Panc1 (cell line): ENCODE measurements around the gene CHRM2. TPM values are rescaled to one million over a fixed set of nuclear protein-coding genes. Genes with fewer than 3 reads are reported as not detected.
A peak's percentile ranks its signal among the peaks of the same experiment; 100 is the strongest.

Experiments
- ATAC-seq: fragments of 200-7000 bp; cut with Tn5 transposase; 2 replicates; pipeline ENCODE4 v1.9.1; 2020; ENCODE audit warnings: mild to moderate bottlenecking, moderate library complexity
- BruUV-seq: library from RNA; stranded (reverse); fragments of 400-500 nt; replicated peaks from 2 replicates; lab custom pipeline; 2021; lab: Mats Ljungman, UMichigan
- CTCF ChIA-PET: fragments of 300-600 bp; sonication (Branson Sonifier 250); formaldehyde crosslinking; loops from one replicate; lab custom pipeline; 2022; ENCODE audit warnings: antibody characterized with exemption; lab: Charles Lee
- POLR2A ChIA-PET: fragments of 300-600 bp; sonication (Branson Sonifier 250); formaldehyde crosslinking; loops from one replicate; lab custom pipeline; 2022; ENCODE audit warnings: antibody characterized with exemption; lab: Charles Lee
- DNase-seq: peaks from one replicate; pipeline ENCODE4 v3.0.0-alpha.2; 2010; ENCODE audit warnings: low read depth, low spot score
- H3K27ac ChIP-seq: 2 replicates; pipeline ENCODE4 v1.5.1; 2011; ENCODE audit warnings: mild to moderate bottlenecking, low read length, inconsistent platforms
- H3K27me3 ChIP-seq: fragments of 200-500 bp; sonication (Bioruptor generic); 2 replicates; pipeline ENCODE4 v1.6.0; 2014; ENCODE audit warnings: low read length, inconsistent platforms; ENCODE audit not compliant: control insufficient read depth, insufficient read depth
- H3K36me3 ChIP-seq: fragments of 200-500 bp; sonication (Bioruptor generic); 2 replicates; pipeline ENCODE4 v1.5.1; 2014; ENCODE audit warnings: inconsistent platforms, mild to moderate bottlenecking, low read length, moderate library complexity; ENCODE audit not compliant: control insufficient read depth, insufficient read depth
- H3K4me1 ChIP-seq: 2 replicates; pipeline ENCODE4 v1.5.1; 2011; ENCODE audit warnings: inconsistent platforms, mild to moderate bottlenecking, low read length, moderate library complexity; ENCODE audit not compliant: control insufficient read depth, insufficient read depth
- H3K4me3 ChIP-seq, 2 experiments: 2 replicates each; pipeline ENCODE4 v1.5.1; 2011 to 2012; ENCODE audit warnings: low read depth in 2 of 2, low read length in 2 of 2, mild to moderate bottlenecking in 2 of 2, inconsistent platforms in 1 of 2, moderate library complexity in 1 of 2
- H3K9me3 ChIP-seq: fragments of 200-500 bp; sonication (Bioruptor generic); 2 replicates; pipeline ENCODE4 v1.5.1; 2014; ENCODE audit warnings: low read depth, mild to moderate bottlenecking, inconsistent platforms, low read length, moderate library complexity; ENCODE audit not compliant: control insufficient read depth, insufficient read depth
- POLR2AphosphoS5 ChIP-seq: IDR thresholded peaks from 2 replicates; pipeline ENCODE4 v1.6.1; 2012; ENCODE audit warnings: mild to moderate bottlenecking, low read depth, low read length, moderate library complexity
- SIN3A ChIP-seq: IDR thresholded peaks from 2 replicates; pipeline ENCODE4 v1.6.1; 2012; ENCODE audit warnings: low read depth, mild to moderate bottlenecking, low read length, moderate library complexity, borderline replicate concordance; ENCODE audit not compliant: insufficient read depth
- TCF7L2 ChIP-seq: IDR thresholded peaks from 2 replicates; pipeline ENCODE4 v1.6.1; 2011; ENCODE audit warnings: mild to moderate bottlenecking, low read depth, low read length, inconsistent platforms
- in situ Hi-C: cut with HindIII; loops from 2 replicates; pipeline ENCODE4 v1.10.0; 2016; ENCODE audit warnings: low sequenced_read_pairs, low pct_unique_long_range_greater_than_20kb
- intact Hi-C: fragments of 100-400 bp; cut with micrococcal nuclease; formaldehyde crosslinking; loops from one replicate; pipeline ENCODE4 v1.10.0; 2022; ENCODE audit not compliant: unreplicated experiment
- total RNA-seq: library from RNA; stranded (reverse); gene quantifications from one replicate; pipeline ENCODE4 v1.2.1, GENCODE V29; 2021; ENCODE audit not compliant: unreplicated experiment
- TF ChIP-seq, protein P1 (sequence below): fragments of 450-650 bp; IDR thresholded peaks from 2 replicates; pipeline ENCODE4 v1.5.1; 2017; ENCODE audit warnings: mild to moderate bottlenecking
- TF ChIP-seq, protein P2 (sequence below), 2 experiments: IDR thresholded peaks; 2 replicates each; pipeline ENCODE4 v1.6.1; 2011 to 2012; ENCODE audit warnings: low read depth in 2 of 2, control low read depth in 1 of 2, low read length in 1 of 2, mild to moderate bottlenecking in 1 of 2, moderate library complexity in 1 of 2; ENCODE audit not compliant: insufficient read depth in 1 of 2

CHRM2 gene
- total RNA-seq, 1 experiment from 2014 or later, result not detected

DNA sequence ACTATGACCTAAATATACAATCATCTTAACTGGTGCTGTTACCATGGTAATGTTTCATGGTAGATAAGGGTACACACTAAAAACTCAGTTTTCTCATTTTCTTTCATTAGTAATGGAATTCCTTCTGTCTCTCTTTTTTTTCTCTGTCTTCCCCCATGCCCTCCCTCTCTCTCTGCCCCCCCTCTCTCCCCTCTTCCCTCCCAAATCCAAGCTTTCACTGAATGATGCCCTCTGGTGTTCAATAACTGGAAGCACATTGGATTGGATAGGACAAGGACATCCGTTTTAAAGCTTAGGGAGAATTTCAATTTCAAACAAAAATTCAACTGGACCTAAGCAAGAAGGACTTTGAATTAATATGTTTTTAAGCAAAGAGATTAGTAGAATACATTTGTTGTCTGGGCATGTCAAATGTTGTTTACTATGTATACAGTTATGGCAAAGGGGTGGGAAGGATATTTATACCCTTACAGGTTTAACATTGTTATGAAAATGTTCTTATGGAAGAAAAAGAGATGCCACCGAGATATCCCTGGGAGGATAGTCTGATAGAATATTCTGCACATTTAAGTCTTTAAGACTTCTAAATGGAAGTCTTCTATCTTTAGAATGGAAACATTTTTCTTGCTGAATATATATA lies 6.1 kb downstream of the CHRM2 start:
- Histone ChIP-seq H3K9me3 (no peaks in the 10 kb centered on the region), H3K27ac (no peak overlapping the region), H3K36me3 (no peaks in the 10 kb centered on the region), H3K4me1 (no peaks in the 10 kb centered on the region), H3K4me3 (no peak overlapping the region), H3K27me3 (peaks cover 2% of the 10 kb centered on the region)
- no peak for ATAC-seq
- DNase-seq, result peak; percentile 10
- CTCF ChIA-PET, result interaction anchor here (0.6 kb wide), 2 partner anchors 586 to 790 kb away, joined by 8 to 11 read pairs; no protein-coding TSS in a partner anchor
- TF ChIP-seq, protein P1, sequence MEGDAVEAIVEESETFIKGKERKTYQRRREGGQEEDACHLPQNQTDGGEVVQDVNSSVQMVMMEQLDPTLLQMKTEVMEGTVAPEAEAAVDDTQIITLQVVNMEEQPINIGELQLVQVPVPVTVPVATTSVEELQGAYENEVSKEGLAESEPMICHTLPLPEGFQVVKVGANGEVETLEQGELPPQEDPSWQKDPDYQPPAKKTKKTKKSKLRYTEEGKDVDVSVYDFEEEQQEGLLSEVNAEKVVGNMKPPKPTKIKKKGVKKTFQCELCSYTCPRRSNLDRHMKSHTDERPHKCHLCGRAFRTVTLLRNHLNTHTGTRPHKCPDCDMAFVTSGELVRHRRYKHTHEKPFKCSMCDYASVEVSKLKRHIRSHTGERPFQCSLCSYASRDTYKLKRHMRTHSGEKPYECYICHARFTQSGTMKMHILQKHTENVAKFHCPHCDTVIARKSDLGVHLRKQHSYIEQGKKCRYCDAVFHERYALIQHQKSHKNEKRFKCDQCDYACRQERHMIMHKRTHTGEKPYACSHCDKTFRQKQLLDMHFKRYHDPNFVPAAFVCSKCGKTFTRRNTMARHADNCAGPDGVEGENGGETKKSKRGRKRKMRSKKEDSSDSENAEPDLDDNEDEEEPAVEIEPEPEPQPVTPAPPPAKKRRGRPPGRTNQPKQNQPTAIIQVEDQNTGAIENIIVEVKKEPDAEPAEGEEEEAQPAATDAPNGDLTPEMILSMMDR, result peak; percentile 56; the same call in 1 of the 2 replicates
- TF ChIP-seq, protein P2, sequence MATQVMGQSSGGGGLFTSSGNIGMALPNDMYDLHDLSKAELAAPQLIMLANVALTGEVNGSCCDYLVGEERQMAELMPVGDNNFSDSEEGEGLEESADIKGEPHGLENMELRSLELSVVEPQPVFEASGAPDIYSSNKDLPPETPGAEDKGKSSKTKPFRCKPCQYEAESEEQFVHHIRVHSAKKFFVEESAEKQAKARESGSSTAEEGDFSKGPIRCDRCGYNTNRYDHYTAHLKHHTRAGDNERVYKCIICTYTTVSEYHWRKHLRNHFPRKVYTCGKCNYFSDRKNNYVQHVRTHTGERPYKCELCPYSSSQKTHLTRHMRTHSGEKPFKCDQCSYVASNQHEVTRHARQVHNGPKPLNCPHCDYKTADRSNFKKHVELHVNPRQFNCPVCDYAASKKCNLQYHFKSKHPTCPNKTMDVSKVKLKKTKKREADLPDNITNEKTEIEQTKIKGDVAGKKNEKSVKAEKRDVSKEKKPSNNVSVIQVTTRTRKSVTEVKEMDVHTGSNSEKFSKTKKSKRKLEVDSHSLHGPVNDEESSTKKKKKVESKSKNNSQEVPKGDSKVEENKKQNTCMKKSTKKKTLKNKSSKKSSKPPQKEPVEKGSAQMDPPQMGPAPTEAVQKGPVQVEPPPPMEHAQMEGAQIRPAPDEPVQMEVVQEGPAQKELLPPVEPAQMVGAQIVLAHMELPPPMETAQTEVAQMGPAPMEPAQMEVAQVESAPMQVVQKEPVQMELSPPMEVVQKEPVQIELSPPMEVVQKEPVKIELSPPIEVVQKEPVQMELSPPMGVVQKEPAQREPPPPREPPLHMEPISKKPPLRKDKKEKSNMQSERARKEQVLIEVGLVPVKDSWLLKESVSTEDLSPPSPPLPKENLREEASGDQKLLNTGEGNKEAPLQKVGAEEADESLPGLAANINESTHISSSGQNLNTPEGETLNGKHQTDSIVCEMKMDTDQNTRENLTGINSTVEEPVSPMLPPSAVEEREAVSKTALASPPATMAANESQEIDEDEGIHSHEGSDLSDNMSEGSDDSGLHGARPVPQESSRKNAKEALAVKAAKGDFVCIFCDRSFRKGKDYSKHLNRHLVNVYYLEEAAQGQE (IDR thresholded peaks at IDR 0.05; ENCODE audit: insufficient read depth in 1 of 2, low read depth in 2 of 2, low read length in 1 of 2), result no peak
- intact Hi-C loops (no loop called here), in situ Hi-C loops (no loop called here)
- BruUV-seq, result no TSS peak
- POLR2A ChIA-PET, result no interaction called here

DNA sequence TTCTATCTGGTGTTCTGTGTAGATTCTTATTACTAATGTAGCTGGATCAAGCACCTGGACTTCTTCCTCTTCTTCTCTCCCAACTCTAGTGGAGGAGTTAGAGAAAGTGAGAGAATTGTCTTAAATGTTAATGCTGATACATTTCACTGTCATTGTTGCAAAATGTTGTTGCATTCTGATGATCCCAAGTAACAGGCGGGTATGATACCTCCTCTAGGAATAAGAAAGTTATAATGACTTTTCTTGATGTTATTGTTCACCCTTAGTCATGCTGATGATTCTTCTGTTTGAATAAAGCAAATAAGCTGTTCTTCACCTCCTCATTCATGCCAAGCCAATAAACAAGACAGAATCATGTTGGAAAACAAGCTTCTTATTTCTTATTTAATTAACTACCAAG lies 9.1 kb downstream of the CHRM2 start:
- no peak for DNase-seq
- in situ Hi-C loops (no loop called here), intact Hi-C loops (no loop called here)
- peaks cover under 1% of the 10 kb centered on the region for H3K27me3 ChIP-seq
- H3K36me3 ChIP-seq, result no peaks in the 10 kb centered on the region
- H3K4me3 ChIP-seq, result no peak overlapping the region
- H3K9me3 ChIP-seq, result no peaks in the 10 kb centered on the region
- no peaks in the 10 kb centered on the region for H3K4me1 ChIP-seq
- TF ChIP-seq POLR2AphosphoS5 (no peak), SIN3A (no peak), TCF7L2 (no peak)
- TF ChIP-seq, protein P1, result no peak
- TF ChIP-seq, protein P2 (IDR thresholded peaks at IDR 0.05; ENCODE audit: insufficient read depth in 1 of 2, low read depth in 2 of 2, low read length in 1 of 2), result no peak
- no peak overlapping the region for H3K27ac ChIP-seq
- POLR2A ChIA-PET, result no interaction called here
- no TSS peak for BruUV-seq
- CTCF ChIA-PET, result no interaction called here
- ATAC-seq, result no peak
